ENCODE results near the gene TMEM232.
"Not testable (repeated sequence)": the region's sequence is repeated elsewhere in the genome, so short reads cannot be mapped to it uniquely, and the experiment has no call there.

- not testable (repeated sequence) for TF ChIP-seq CTCF, POLR2A (IDR thresholded peaks at IDR 0.05)
These were observed 5.0 kb upstream of the TMEM232 start for GRCh38 chr5:110731499-110731898.

All from thyroid gland (tissue), 4 donors.